Thyroid gland (tissue), 4 donors: ENCODE measurements around the gene WNK1. TPM values are rescaled to one million over a fixed set of nuclear protein-coding genes. Genes with fewer than 3 reads are reported as not detected.

Experiments
- DNase-seq, 2 donors: peaks; one replicate each; pipeline ENCODE4 v3.0.0-alpha.2; 2019
- H3K27ac ChIP-seq, 3 donors: fragments of 200-600 bp; sonication (generic); 1 replicate in 2 of 3; 2 replicates in 1 of 3; pipeline ENCODE4 v1.5.1; 2016 to 2019; ENCODE audit warnings: mild to moderate bottlenecking in 1 of 3, moderate library complexity in 1 of 3
- H3K27me3 ChIP-seq: fragments of 200-600 bp; sonication (generic); one replicate; pipeline ENCODE4 v1.5.1; 2019
- H3K36me3 ChIP-seq, 2 donors: fragments of 200-600 bp; sonication (generic); one replicate each; pipeline ENCODE4 v1.5.1; 2016 to 2019
- H3K4me1 ChIP-seq, 2 donors: fragments of 200-600 bp; sonication (generic); one replicate each; pipeline ENCODE4 v1.5.1; 2017 to 2019
- H3K4me3 ChIP-seq, 3 donors: fragments of 200-600 bp; sonication (generic); replicated peaks in 1 of 3; 1 replicate in 2 of 3; 2 replicates in 1 of 3; pipeline ENCODE4 v1.5.1; 2016; ENCODE audit warnings: mild to moderate bottlenecking in 1 of 3
- H3K9me3 ChIP-seq: fragments of 200-600 bp; sonication (generic); one replicate; pipeline ENCODE4 v1.5.1; 2017
- POLR2A ChIP-seq, 2 donors: fragments of 450-650 bp; IDR thresholded peaks; one replicate each; pipeline ENCODE4 v1.6.1; 2017; ENCODE audit warnings: antibody characterized with exemption in 2 of 2, mild to moderate bottlenecking in 2 of 2, moderate library complexity in 1 of 2
- WGBS, 2 donors: methylation state at CpG; one replicate each; pipeline ENCODE4 v1.1.5; 2017; 5-methylcytosine and 5-hydroxymethylcytosine counted together
- intact Hi-C: fragments of 100-400 bp; cut with DNase I; formaldehyde crosslinking; loops from one replicate; pipeline ENCODE4 v1.15.1; 2023
- total RNA-seq, 4 donors: library from RNA; depleted of rRNA; stranded (reverse); fragments of >200 nt; gene quantifications; one replicate each; pipeline ENCODE4 v1.2.3, GENCODE V29; 2016
- TF ChIP-seq, protein P1 (sequence below), 6 experiments: fragments of 200-600 bp in 3 of 6; fragments of 450-650 bp in 3 of 6; sonication (generic) in 3 of 6; IDR thresholded peaks; one replicate each; pipeline ENCODE4 v1.5.1; 2016 to 2019; ENCODE audit warnings: antibody characterized with exemption in 6 of 6, mild to moderate bottlenecking in 2 of 6, inconsistent platforms in 1 of 6, moderate library complexity in 1 of 6

Gene WNK1
- total RNA-seq, 4 donors from 2014 or later = 90.0 to 211 (median 109) TPM

DNA sequence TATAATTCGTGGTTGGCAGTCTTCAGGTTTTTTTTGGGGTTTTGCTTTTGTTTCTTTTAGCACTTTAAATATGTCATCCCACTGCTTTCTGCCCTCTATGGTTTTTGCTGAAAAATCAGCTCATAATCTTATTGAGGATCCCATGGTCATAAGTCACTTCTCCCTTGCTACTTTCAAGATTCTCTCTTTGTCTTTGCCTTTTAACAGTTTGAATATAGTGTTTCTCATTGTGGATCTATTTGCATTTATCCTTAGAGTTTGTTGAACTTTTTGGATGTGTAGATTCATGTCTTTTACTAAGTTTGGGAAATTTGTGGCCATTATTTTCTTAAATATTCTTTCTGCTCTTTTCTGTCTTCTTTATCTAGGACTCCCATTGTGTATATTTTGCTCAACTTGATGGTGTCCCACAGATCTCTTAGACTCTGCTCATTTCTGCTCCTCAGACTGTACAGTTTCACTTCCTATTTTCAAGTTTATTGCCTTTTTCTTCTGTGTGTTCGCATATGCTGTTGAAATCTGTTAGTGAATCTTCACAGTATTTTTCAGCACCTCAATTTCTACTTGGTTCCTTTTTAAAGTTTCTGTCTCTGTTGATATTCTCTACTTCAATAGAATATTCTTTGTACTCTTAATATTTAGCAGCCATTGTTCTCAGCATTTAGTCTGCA, 70.8 kb downstream of the WNK1 start:
- Histone ChIP-seq H3K9me3 (no peaks in the 10 kb centered on the region), H3K27ac (no peak overlapping the region), H3K36me3 (peaks cover 0 to 7% of the 10 kb centered on the region in 2 donors), H3K27me3 (no peaks in the 10 kb centered on the region), H3K4me3 (no peak overlapping the region), H3K4me1 (peaks cover 0 to 5% of the 10 kb centered on the region in 2 donors)
- intact Hi-C loops = no loop called here
- no peak for DNase-seq
- 90% methylated on average over 2 of the region's 2 CpGs for WGBS, 2 donors
- TF ChIP-seq, protein P1, sequence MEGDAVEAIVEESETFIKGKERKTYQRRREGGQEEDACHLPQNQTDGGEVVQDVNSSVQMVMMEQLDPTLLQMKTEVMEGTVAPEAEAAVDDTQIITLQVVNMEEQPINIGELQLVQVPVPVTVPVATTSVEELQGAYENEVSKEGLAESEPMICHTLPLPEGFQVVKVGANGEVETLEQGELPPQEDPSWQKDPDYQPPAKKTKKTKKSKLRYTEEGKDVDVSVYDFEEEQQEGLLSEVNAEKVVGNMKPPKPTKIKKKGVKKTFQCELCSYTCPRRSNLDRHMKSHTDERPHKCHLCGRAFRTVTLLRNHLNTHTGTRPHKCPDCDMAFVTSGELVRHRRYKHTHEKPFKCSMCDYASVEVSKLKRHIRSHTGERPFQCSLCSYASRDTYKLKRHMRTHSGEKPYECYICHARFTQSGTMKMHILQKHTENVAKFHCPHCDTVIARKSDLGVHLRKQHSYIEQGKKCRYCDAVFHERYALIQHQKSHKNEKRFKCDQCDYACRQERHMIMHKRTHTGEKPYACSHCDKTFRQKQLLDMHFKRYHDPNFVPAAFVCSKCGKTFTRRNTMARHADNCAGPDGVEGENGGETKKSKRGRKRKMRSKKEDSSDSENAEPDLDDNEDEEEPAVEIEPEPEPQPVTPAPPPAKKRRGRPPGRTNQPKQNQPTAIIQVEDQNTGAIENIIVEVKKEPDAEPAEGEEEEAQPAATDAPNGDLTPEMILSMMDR (IDR thresholded peaks at IDR 0.05) = no peak
- no peak for TF ChIP-seq POLR2A (IDR thresholded peaks at IDR 0.05)

DNA sequence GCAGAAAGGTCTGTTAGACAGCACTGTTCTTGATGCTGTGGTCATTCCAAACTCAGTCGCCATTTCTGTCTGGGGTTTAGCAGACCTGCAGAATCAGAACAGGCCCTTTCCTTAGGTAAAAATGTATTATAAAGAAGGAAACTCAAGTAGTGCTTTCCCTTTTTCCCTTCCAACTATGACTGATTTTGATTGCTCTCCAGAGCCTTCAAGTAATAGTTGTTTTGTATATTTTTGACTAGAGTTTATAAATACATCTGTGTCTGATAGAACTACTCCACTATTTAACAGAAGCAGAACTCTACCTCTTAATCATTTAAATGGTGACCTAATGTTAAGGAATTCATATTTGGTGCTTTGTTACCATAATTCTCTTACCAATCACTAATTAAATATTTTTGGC, 74.0 kb downstream of the WNK1 start:
- H3K9me3 ChIP-seq = no peaks in the 10 kb centered on the region
- TF ChIP-seq, protein P1 (IDR thresholded peaks at IDR 0.05) = no peak
- TF ChIP-seq POLR2A (IDR thresholded peaks at IDR 0.05) = no peak
- no peak overlapping the region for H3K27ac ChIP-seq
- H3K4me1 ChIP-seq = no peaks in the 10 kb centered on the region
- no peaks in the 10 kb centered on the region for H3K27me3 ChIP-seq
- no peak for DNase-seq
- intact Hi-C loops = no loop called here
- H3K4me3 ChIP-seq = no peak overlapping the region
- WGBS, 2 donors = 94 to 100% methylated on average over 1 of the region's 1 CpG
- H3K36me3 ChIP-seq = peaks cover 0 to 18% of the 10 kb centered on the region in 2 donors

DNA sequence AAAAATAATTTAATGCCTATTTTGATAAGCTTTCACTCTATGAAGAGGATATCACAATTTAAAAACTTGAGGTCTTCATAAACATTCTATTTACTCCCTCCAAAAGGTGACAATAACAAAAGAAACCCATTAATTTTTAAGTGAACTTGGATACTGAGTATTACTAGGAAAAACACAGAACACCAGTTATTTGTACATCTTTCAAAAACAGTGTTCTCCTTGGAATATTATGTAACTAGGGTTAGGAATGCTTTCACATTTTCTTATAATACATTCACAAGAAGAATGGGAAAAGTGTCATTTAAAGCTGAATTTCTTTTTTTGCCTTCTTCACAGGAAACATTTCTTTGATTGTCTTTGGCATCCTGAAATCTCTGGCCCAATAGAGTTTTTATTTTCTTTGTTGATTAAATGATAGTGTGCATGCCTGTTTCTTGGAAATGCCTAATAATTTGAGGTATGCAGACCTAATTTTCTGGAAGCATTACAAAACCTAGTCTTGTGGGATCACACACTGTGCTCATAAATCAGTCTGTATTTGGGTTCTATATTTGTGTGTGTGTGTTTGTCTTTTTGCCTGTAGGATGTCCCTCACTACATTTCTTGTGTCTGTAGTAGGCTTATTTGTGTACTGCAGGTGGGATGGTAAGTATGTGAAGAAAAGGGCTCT, 76.5 kb downstream of the WNK1 start:
- H3K4me3 ChIP-seq = no peak overlapping the region
- H3K27me3 ChIP-seq = no peaks in the 10 kb centered on the region
- intact Hi-C loops = no loop called here
- H3K9me3 ChIP-seq = no peaks in the 10 kb centered on the region
- TF ChIP-seq, protein P1 (IDR thresholded peaks at IDR 0.05) = no peak
- no peak for TF ChIP-seq POLR2A (IDR thresholded peaks at IDR 0.05)
- no peaks in the 10 kb centered on the region for H3K4me1 ChIP-seq
- no peak for DNase-seq
- peaks cover 0 to 18% of the 10 kb centered on the region in 2 donors for H3K36me3 ChIP-seq
- no peak overlapping the region for H3K27ac ChIP-seq

DNA sequence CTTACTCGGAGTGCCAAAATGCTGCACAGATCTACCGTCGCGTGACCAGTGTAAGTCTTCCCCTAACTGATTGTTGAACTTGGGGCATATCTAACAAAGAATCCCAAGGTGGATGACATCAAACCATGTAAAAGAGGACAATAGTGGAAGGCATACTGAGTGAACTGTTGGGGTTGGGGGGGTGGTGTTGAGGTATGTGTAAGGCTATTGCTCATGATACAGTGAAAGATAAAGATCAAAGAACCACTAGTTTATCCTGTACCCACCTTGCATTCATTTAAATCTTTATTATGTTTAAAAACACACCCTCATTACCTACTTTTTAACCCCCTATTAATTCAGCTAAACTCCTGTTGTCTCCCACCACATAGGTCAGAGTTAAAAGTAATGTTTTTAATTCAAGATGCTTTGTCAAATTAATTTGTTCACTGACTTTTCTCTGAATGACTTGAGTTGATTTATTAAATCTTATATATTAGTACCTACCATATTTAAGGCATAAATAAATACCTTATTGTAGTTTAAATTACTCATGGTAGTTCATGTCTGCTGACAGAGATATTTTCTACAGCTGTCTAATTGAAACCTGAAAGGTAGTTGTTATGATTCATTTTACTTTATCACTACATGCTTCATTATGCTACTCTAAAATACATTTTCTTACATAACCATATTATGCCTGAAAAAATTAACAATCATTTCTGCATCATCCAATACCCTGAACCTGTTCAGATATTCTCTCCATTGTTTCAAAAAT, 77.9 kb downstream of the WNK1 start:
- Histone ChIP-seq H3K27me3 (no peaks in the 10 kb centered on the region), H3K36me3 (peaks cover 0 to 18% of the 10 kb centered on the region in 2 donors), H3K9me3 (no peaks in the 10 kb centered on the region), H3K4me3 (no peak overlapping the region), H3K27ac (no peak overlapping the region), H3K4me1 (no peaks in the 10 kb centered on the region)
- TF ChIP-seq, protein P1 (IDR thresholded peaks at IDR 0.05) = no peak
- no peak for TF ChIP-seq POLR2A (IDR thresholded peaks at IDR 0.05)
- DNase-seq = no peak
- WGBS, 2 donors = 99% methylated on average over 4 of the region's 4 CpGs
- intact Hi-C loops = no loop called here
